K562 (cell line): ENCODE results near the gene DNAJC6. TPM values are rescaled to one million over a fixed set of nuclear protein-coding genes. Genes with fewer than 3 reads are reported as not detected.

Experiments used
- DLX4 ChIP-seq: fragments of 250-450 bp; sonication (Bioruptor Pico); IDR thresholded peaks from 2 replicates; pipeline ENCODE4 v1.6.1; 2021; ENCODE audit warnings: mild to moderate bottlenecking
- GATAD2B ChIP-seq: fragments of 450-650 bp; IDR thresholded peaks from 2 replicates; pipeline ENCODE4 v1.6.1; 2017; ENCODE audit warnings: mild to moderate bottlenecking, borderline replicate concordance
- LCOR ChIP-seq: sonication (generic); formaldehyde crosslinking; IDR thresholded peaks from 2 replicates; pipeline ENCODE4 v1.8.0; 2022; ENCODE audit warnings: mild to moderate bottlenecking, missing genetic modification reagents
- NCOA1 ChIP-seq: fragments of 450-650 bp; IDR thresholded peaks from 2 replicates; pipeline ENCODE4 v1.6.1; 2016; ENCODE audit warnings: low read depth
- NCOA4 ChIP-seq: fragments of 450-650 bp; IDR thresholded peaks from 2 replicates; pipeline ENCODE4 v1.6.1; 2018; ENCODE audit warnings: mild to moderate bottlenecking; ENCODE audit not compliant: partially characterized antibody
- NCOR1 ChIP-seq: fragments of 450-650 bp; IDR thresholded peaks from 2 replicates; pipeline ENCODE4 v1.6.1; 2016; ENCODE audit warnings: mild to moderate bottlenecking, moderate library complexity
- NFIC ChIP-seq: fragments of 450-650 bp; IDR thresholded peaks from 2 replicates; pipeline ENCODE4 v1.6.1; 2017; ENCODE audit warnings: mild to moderate bottlenecking, inconsistent platforms
- RAD21 ChIP-seq, 2 experiments: fragments of 250-450 bp in 1 of 2; fragments of 450-650 bp in 1 of 2; sonication (Bioruptor Pico) in 1 of 2; formaldehyde crosslinking in 1 of 2; IDR thresholded peaks in 1 of 2; conservative IDR thresholded peaks in 1 of 2; 2 replicates each; pipeline versions ENCODE4 v1.4.0 to v1.8.0; 2020 to 2022; ENCODE audit warnings: mild to moderate bottlenecking in 2 of 2, moderate library complexity in 1 of 2
- SAFB ChIP-seq: fragments of 200-400 bp; formaldehyde crosslinking; IDR thresholded peaks from 2 replicates; pipeline ENCODE4 v1.6.1; 2017; ENCODE audit warnings: low read depth, low read length, borderline replicate concordance
- SMARCC2 ChIP-seq: fragments of 450-650 bp; IDR thresholded peaks from 2 replicates; pipeline ENCODE4 v1.6.1; 2017; ENCODE audit warnings: antibody characterized with exemption, moderate library complexity, mild to moderate bottlenecking, low read depth
- U2AF1 ChIP-seq: fragments of 200-400 bp; formaldehyde crosslinking; optimal IDR thresholded peaks from 2 replicates; pipeline ENCODE3; 2017; ENCODE audit warnings: mild to moderate bottlenecking, low read depth, low read length, moderate library complexity
- ZKSCAN3 ChIP-seq: fragments of 250-450 bp; sonication (Bioruptor Pico); IDR thresholded peaks from 2 replicates; pipeline ENCODE4 v1.4.0; 2020
- ZNF134 ChIP-seq: fragments of 250-450 bp; sonication (Bioruptor Pico); conservative IDR thresholded peaks from 2 replicates; pipeline ENCODE4 v1.4.0; 2020
- ZNF175 ChIP-seq: fragments of 200-800 bp; sonication (Bioruptor generic); IDR thresholded peaks from 2 replicates; pipeline ENCODE4 v1.6.1; 2016; ENCODE audit warnings: low read depth, mild to moderate bottlenecking, missing genetic modification characterization, missing compliant biosample characterization
- ZNF239 ChIP-seq: fragments of 250-450 bp; sonication (Bioruptor Pico); IDR thresholded peaks from 2 replicates; pipeline ENCODE4 v1.4.0; 2020; ENCODE audit warnings: mild to moderate bottlenecking
- ZNF384 ChIP-seq: IDR thresholded peaks from 2 replicates; pipeline ENCODE4 v1.6.1; 2012; ENCODE audit warnings: low read depth, low read length, improper control_type of control experiment
- ZNF644 ChIP-seq: fragments of 200-800 bp; sonication (Bioruptor generic); IDR thresholded peaks from 2 replicates; pipeline ENCODE4 v1.6.1; 2016; ENCODE audit warnings: low read depth, missing genetic modification characterization, missing compliant biosample characterization
- polyA plus RNA-seq, 8 experiments: library from polyadenylated mRNA; depleted of rRNA in 4 of 8; stranded (reverse) in 5 of 8; unstranded in 3 of 8; fragments of >200 nt; fragmentation: Nextera tagmentation in 2 of 8; fragmentation: Illumina TruSeq in 1 of 8; extraction: Ambion mirVana in 2 of 8; extraction: Trizol in 1 of 8; gene quantifications; 2 replicates each; pipeline versions ENCODE4 v1.2.1 to v1.2.3, GENCODE V29; 2011 to 2014; ENCODE audit warnings: inconsistent platforms in 1 of 8, missing spikeins in 1 of 8
- total RNA-seq, 7 experiments: library from RNA; depleted of rRNA in 6 of 7; stranded (reverse); fragments of >200 nt in 6 of 7; fragmentation: Illumina TruSeq in 2 of 7; extraction: Trizol in 2 of 7; gene quantifications; 2 replicates each; pipeline versions ENCODE4 v1.2.1 to v1.2.3, GENCODE V29; 2011 to 2021; ENCODE audit warnings: low replicate concordance in 1 of 7
- TF ChIP-seq, protein P1 (sequence below): fragments of 450-650 bp; IDR thresholded peaks from 2 replicates; pipeline ENCODE4 v1.6.1; 2016; ENCODE audit warnings: antibody characterized with exemption
- TF ChIP-seq, protein P2 (sequence below), 2 experiments: fragments of 450-650 bp; conservative IDR thresholded peaks; 2 replicates each; pipeline ENCODE4 v1.6.1; 2017; ENCODE audit warnings: mild to moderate bottlenecking in 2 of 2, moderate library complexity in 2 of 2
- TF ChIP-seq, protein P3 (sequence below): sonication (generic); formaldehyde crosslinking; IDR thresholded peaks from 2 replicates; pipeline ENCODE4 v1.8.1; 2023; ENCODE audit warnings: missing genetic modification reagents, mild to moderate bottlenecking, borderline replicate concordance

Gene DNAJC6
- total and polyA plus RNA-seq, 9 of the 15 experiments (the other 6 are each of a cell fraction or from before 2014, with no cell fraction given), result 6.7 to 78.7 (median 28.0) TPM

DNA sequence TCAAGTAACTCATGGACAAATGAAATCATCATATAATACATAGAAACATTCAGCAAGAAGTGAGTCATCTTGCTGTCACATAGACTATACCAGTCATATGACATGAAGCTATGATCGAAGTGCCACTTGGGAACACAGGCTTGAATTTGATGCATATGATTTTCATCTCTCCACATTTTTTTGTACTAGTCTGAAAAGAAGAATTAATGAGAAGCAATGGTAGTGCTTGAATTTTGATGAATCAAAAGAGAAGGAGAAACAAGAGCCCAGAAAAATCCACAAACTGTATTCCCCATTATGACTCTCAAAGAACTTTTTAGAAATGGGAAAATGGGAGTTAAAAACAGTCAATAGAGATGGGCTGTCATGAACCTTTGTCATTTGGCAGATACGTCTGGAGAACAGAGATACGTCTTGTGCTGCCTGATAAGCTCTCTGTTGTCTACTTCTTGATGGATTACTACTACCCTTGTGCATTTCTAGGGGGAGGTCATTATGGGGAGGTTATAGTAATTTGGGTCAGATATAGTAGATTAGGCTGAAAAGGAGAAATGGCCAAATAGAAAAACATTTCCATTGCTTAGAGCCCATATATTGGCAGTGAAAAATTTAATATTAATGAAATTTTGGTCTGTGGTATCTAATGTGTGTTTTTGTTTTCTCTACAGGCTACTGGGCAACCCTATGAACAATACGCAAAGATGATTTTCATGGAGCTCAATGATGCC, 103.1 kb downstream of the DNAJC6 start (continued):
- TF ChIP-seq NFIC (peak; percentile 91), ZNF134 (CRISPR knock-in tag) (no peak; the same call in 1 of the 2 replicates), NCOR1 (peak; percentile 99), ZNF644 (0 out of 2 replicates have a peak, but pooled peaks have one; percentile 6), RAD21 (CRISPR knock-in tag; conservative IDR thresholded peaks at IDR 0.05 in 1 of 2, IDR thresholded peaks at IDR 0.05 in 1 of 2) (peak; percentile 26 to 42; a peak in 2 of 4 replicates), LCOR (CRISPR knock-in tag) (peak; percentile 91), ZNF239 (CRISPR knock-in tag) (peak; percentile 46), SAFB (no peak), SMARCC2 (peak; percentile 98), DLX4 (CRISPR knock-in tag) (no peak), U2AF1 (no peak), ZNF384 (no peak), GATAD2B (peak; percentile 81), NCOA4 (no peak), NCOA1 (peak; percentile 90), ZKSCAN3 (CRISPR knock-in tag) (no peak), ZNF175 (CRISPR knock-in tag) (peak; percentile 95)
- TF ChIP-seq, protein P1, sequence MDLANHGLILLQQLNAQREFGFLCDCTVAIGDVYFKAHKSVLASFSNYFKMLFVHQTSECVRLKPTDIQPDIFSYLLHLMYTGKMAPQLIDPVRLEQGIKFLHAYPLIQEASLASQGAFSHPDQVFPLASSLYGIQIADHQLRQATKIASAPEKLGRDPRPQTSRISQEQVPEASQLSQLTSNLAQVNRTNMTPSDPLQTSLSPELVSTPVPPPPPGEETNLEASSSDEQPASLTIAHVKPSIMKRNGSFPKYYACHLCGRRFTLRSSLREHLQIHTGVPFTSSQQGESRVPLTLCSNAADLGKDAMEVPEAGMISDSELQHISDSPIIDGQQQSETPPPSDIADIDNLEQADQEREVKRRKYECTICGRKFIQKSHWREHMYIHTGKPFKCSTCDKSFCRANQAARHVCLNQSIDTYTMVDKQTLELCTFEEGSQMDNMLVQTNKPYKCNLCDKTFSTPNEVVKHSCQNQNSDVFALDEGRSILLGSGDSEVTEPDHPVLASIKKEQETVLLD, result peak; percentile 82; the same call in 1 of the 2 replicates
- TF ChIP-seq, protein P2, sequence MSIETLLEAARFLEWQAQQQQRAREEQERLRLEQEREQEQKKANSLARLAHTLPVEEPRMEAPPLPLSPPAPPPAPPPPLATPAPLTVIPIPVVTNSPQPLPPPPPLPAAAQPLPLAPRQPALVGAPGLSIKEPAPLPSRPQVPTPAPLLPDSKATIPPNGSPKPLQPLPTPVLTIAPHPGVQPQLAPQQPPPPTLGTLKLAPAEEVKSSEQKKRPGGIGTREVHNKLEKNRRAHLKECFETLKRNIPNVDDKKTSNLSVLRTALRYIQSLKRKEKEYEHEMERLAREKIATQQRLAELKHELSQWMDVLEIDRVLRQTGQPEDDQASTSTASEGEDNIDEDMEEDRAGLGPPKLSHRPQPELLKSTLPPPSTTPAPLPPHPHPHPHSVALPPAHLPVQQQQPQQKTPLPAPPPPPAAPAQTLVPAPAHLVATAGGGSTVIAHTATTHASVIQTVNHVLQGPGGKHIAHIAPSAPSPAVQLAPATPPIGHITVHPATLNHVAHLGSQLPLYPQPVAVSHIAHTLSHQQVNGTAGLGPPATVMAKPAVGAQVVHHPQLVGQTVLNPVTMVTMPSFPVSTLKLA (conservative IDR thresholded peaks at IDR 0.05), result peak; percentile 39 to 67; a peak in 2 of 4 replicates
- TF ChIP-seq, protein P3, sequence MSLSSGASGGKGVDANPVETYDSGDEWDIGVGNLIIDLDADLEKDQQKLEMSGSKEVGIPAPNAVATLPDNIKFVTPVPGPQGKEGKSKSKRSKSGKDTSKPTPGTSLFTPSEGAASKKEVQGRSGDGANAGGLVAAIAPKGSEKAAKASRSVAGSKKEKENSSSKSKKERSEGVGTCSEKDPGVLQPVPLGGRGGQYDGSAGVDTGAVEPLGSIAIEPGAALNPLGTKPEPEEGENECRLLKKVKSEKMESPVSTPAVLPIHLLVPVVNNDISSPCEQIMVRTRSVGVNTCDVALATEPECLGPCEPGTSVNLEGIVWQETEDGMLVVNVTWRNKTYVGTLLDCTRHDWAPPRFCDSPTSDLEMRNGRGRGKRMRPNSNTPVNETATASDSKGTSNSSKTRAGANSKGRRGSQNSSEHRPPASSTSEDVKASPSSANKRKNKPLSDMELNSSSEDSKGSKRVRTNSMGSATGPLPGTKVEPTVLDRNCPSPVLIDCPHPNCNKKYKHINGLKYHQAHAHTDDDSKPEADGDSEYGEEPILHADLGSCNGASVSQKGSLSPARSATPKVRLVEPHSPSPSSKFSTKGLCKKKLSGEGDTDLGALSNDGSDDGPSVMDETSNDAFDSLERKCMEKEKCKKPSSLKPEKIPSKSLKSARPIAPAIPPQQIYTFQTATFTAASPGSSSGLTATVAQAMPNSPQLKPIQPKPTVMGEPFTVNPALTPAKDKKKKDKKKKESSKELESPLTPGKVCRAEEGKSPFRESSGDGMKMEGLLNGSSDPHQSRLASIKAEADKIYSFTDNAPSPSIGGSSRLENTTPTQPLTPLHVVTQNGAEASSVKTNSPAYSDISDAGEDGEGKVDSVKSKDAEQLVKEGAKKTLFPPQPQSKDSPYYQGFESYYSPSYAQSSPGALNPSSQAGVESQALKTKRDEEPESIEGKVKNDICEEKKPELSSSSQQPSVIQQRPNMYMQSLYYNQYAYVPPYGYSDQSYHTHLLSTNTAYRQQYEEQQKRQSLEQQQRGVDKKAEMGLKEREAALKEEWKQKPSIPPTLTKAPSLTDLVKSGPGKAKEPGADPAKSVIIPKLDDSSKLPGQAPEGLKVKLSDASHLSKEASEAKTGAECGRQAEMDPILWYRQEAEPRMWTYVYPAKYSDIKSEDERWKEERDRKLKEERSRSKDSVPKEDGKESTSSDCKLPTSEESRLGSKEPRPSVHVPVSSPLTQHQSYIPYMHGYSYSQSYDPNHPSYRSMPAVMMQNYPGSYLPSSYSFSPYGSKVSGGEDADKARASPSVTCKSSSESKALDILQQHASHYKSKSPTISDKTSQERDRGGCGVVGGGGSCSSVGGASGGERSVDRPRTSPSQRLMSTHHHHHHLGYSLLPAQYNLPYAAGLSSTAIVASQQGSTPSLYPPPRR, result peak; percentile 65; the same call in 1 of the 2 replicates
